ENCODE data around the gene ADCY2. TPM values are rescaled to one million over a fixed set of nuclear protein-coding genes. Genes with fewer than 3 reads are reported as not detected.

ADCY2 gene
- total RNA-seq, 1 donor from 2014 or later, result 0.59 TPM

- no peak overlapping the region for H3K4me3 ChIP-seq
- no peak for ATAC-seq
- no peak for TF ChIP-seq CTCF (IDR thresholded peaks at IDR 0.05)
- no peaks in the 10 kb centered on the region for H3K9me3 ChIP-seq
- H3K4me1 ChIP-seq, result no peaks in the 10 kb centered on the region
- intact Hi-C loops (cut with DNase I), result no loop called here
- H3K27me3 ChIP-seq (ENCODE audit: low read depth), result no peaks in the 10 kb centered on the region
- H3K36me3 ChIP-seq, result no peaks in the 10 kb centered on the region
- H3K27ac ChIP-seq, result no peak overlapping the region
- no peak for DNase-seq
Observed at GRCh38 chr5:7634837-7635236, 238.9 kb downstream of the ADCY2 start.

GRCh38 chr5:7638456-7638855 is 242.5 kb downstream of the ADCY2 start:
- intact Hi-C loops (cut with DNase I), result no loop called here
- Histone ChIP-seq H3K4me1 (no peaks in the 10 kb centered on the region), H3K9me3 (no peaks in the 10 kb centered on the region), H3K36me3 (no peaks in the 10 kb centered on the region), H3K27ac (no peak overlapping the region), H3K4me3 (no peak overlapping the region), H3K27me3 (ENCODE audit: low read depth) (no peaks in the 10 kb centered on the region)
- DNase-seq (no peak), ATAC-seq (no peak)
- TF ChIP-seq CTCF (IDR thresholded peaks at IDR 0.05), result no peak

GRCh38 chr5:7642029-7642428 is 246.1 kb downstream of the ADCY2 start:
- Histone ChIP-seq H3K4me3 (no peak overlapping the region), H3K27ac (no peak overlapping the region), H3K27me3 (ENCODE audit: low read depth) (no peaks in the 10 kb centered on the region), H3K4me1 (no peaks in the 10 kb centered on the region), H3K9me3 (no peaks in the 10 kb centered on the region), H3K36me3 (no peaks in the 10 kb centered on the region)
- intact Hi-C loops (cut with DNase I), result no loop called here
- DNase-seq (no peak), ATAC-seq (no peak)
- TF ChIP-seq CTCF (IDR thresholded peaks at IDR 0.05), result no peak

- DNase-seq, result no peak
- H3K9me3 ChIP-seq, result no peaks in the 10 kb centered on the region
- H3K36me3 ChIP-seq, result no peaks in the 10 kb centered on the region
- H3K4me1 ChIP-seq, result no peaks in the 10 kb centered on the region
- intact Hi-C loops (cut with DNase I), result no loop called here
- H3K27me3 ChIP-seq (ENCODE audit: low read depth), result no peaks in the 10 kb centered on the region
- H3K4me3 ChIP-seq, result no peak overlapping the region
- TF ChIP-seq CTCF (IDR thresholded peaks at IDR 0.05), result no peak
- ATAC-seq, result no peak
- H3K27ac ChIP-seq, result no peak overlapping the region
Observed at GRCh38 chr5:7644723-7645122, 248.8 kb downstream of the ADCY2 start.

GRCh38 chr5:7650755-7651154 is 254.8 kb downstream of the ADCY2 start:
- TF ChIP-seq CTCF (IDR thresholded peaks at IDR 0.05), result no peak
- intact Hi-C loops (cut with DNase I), result no loop called here
- no peak overlapping the region for H3K27ac ChIP-seq
- H3K27me3 ChIP-seq (ENCODE audit: low read depth), result no peaks in the 10 kb centered on the region
- no peaks in the 10 kb centered on the region for H3K9me3 ChIP-seq
- DNase-seq (no peak), ATAC-seq (no peak)
- no peaks in the 10 kb centered on the region for H3K36me3 ChIP-seq
- no peak overlapping the region for H3K4me3 ChIP-seq
- no peaks in the 10 kb centered on the region for H3K4me1 ChIP-seq

GRCh38 chr5:7653046-7653445 is 257.1 kb downstream of the ADCY2 start:
- intact Hi-C loops (cut with DNase I), result no loop called here
- ATAC-seq, result no peak
- H3K27me3 ChIP-seq (ENCODE audit: low read depth), result no peaks in the 10 kb centered on the region

More at GRCh38 chr5:7653046-7653445, 257.1 kb downstream of the ADCY2 start:
- Histone ChIP-seq H3K36me3 (no peaks in the 10 kb centered on the region), H3K4me1 (no peaks in the 10 kb centered on the region), H3K9me3 (no peaks in the 10 kb centered on the region), H3K4me3 (no peak overlapping the region), H3K27ac (no peak overlapping the region)
- TF ChIP-seq CTCF (IDR thresholded peaks at IDR 0.05), result no peak
- no peak for DNase-seq
